H1 (cell line): ENCODE data around the gene LMX1A. TPM values are rescaled to one million over a fixed set of nuclear protein-coding genes. Genes with fewer than 3 reads are reported as not detected.
A peak's percentile ranks its signal among the peaks of the same experiment; 100 is the strongest.

Experiments
- CTCF ChIA-PET: fragments of 300-600 bp; sonication (Branson Sonifier 250); formaldehyde crosslinking; loops from one replicate; lab custom pipeline; 2021; ENCODE audit not compliant: partially characterized antibody; lab: Charles Lee
- POLR2A ChIA-PET: fragments of 300-600 bp; sonication (Branson Sonifier 250); formaldehyde crosslinking; loops from one replicate; lab custom pipeline; 2021; ENCODE audit warnings: inconsistent platforms; ENCODE audit not compliant: partially characterized antibody; lab: Charles Lee
- DNase-seq, 2 experiments: peaks; one replicate each; pipeline versions ENCODE4 v3.0.0 to v3.0.0-alpha.2; 2010 to 2022; ENCODE audit warnings: low spot score in 2 of 2, low read depth in 1 of 2, mixed read lengths in 1 of 2
- FAIRE-seq: peaks from 2 replicates; lab custom pipeline; 2011; peaks lifted over from hg19 to GRCh38; lab: Jason Lieb, UNC
- H2AFZ ChIP-seq: 2 replicates; pipeline ENCODE4 v1.8.1; 2012; ENCODE audit warnings: low read length, inconsistent platforms
- H2AK5ac ChIP-seq: 2 replicates; pipeline ENCODE4 v1.6.1; 2013; ENCODE audit warnings: low read depth, low read length
- H2BK120ac ChIP-seq: replicated peaks from 2 replicates; pipeline ENCODE3; 2013; ENCODE audit warnings: low read depth, low read length, inconsistent platforms
- H2BK12ac ChIP-seq: 2 replicates; pipeline ENCODE4 v1.6.1; 2013; ENCODE audit warnings: low read depth, low read length
- H2BK15ac ChIP-seq: 2 replicates; pipeline ENCODE4 v1.6.1; 2013; ENCODE audit warnings: low read length
- H2BK20ac ChIP-seq: 2 replicates; pipeline ENCODE4 v1.6.1; 2013; ENCODE audit warnings: low read length
- H2BK5ac ChIP-seq: 2 replicates; pipeline ENCODE4 v1.6.1; 2013; ENCODE audit warnings: low read depth, low read length
- H3K14ac ChIP-seq: 2 replicates; pipeline ENCODE4 v1.6.1; 2013; ENCODE audit warnings: inconsistent platforms; ENCODE audit not compliant: insufficient read length
- H3K18ac ChIP-seq: 2 replicates; pipeline ENCODE4 v1.6.1; 2013; ENCODE audit warnings: low read length; ENCODE audit errors: extremely low read depth
- H3K23ac ChIP-seq: 2 replicates; pipeline ENCODE4 v1.6.1; 2013; ENCODE audit warnings: inconsistent platforms; ENCODE audit not compliant: insufficient read length
- H3K23me2 ChIP-seq: 2 replicates; pipeline ENCODE4 v1.6.1; 2013; ENCODE audit warnings: low read depth, low read length
- H3K27ac ChIP-seq: 2 replicates; pipeline ENCODE4 v1.6.1; 2011; ENCODE audit warnings: low read depth, low read length, inconsistent platforms
- H3K27me3 ChIP-seq, 4 experiments: replicated peaks in 1 of 4; 1 replicate in 1 of 4; 2 replicates in 3 of 4; pipeline versions ENCODE4 v1.6.1 to v1.8.1; 2011 to 2013; ENCODE audit warnings: low read length in 3 of 4, mild to moderate bottlenecking in 3 of 4, inconsistent platforms in 2 of 4, mixed read lengths in 2 of 4, moderate library complexity in 1 of 4; ENCODE audit not compliant: control insufficient read depth in 3 of 4, insufficient read depth in 3 of 4; ENCODE audit errors: extremely low read depth in 1 of 4
- H3K36me3 ChIP-seq, 4 experiments: 2 replicates each; pipeline versions ENCODE4 v1.6.1 to v1.8.1; 2011 to 2013; ENCODE audit warnings: mild to moderate bottlenecking in 4 of 4, low read length in 3 of 4, moderate library complexity in 2 of 4, control low read depth in 1 of 4, inconsistent platforms in 1 of 4; ENCODE audit not compliant: insufficient read depth in 4 of 4, control insufficient read depth in 2 of 4
- H3K4ac ChIP-seq: replicated peaks from 2 replicates; pipeline ENCODE3; 2013; ENCODE audit warnings: low read length, low read depth, mixed read lengths, inconsistent platforms; ENCODE audit not compliant: insufficient read length
- H3K4me1 ChIP-seq, 4 experiments: replicated peaks in 1 of 4; 1 replicate in 1 of 4; 2 replicates in 3 of 4; pipeline versions ENCODE4 v1.6.1 to v1.8.1; 2011 to 2013; ENCODE audit warnings: low read length in 3 of 4, inconsistent platforms in 2 of 4, mixed read lengths in 1 of 4; ENCODE audit not compliant: insufficient read depth in 4 of 4, control insufficient read depth in 3 of 4
- H3K4me2 ChIP-seq, 2 experiments: 2 replicates each; pipeline versions ENCODE4 v1.6.1 to v1.8.1; 2011 to 2013; ENCODE audit warnings: low read depth in 2 of 2, low read length in 2 of 2, control low read depth in 1 of 2, inconsistent platforms in 1 of 2, mild to moderate bottlenecking in 1 of 2; ENCODE audit not compliant: insufficient read depth in 1 of 2
- H3K4me3 ChIP-seq, 4 experiments: fragments of 200-600, 300-600 bp in 1 of 4; sonication (generic), shearing (Covaris generic), sonication (Bioruptor Twin) in 1 of 4; 2 replicates each; pipeline versions ENCODE4 v1.5.1 to v1.8.1; 2011 to 2016; ENCODE audit warnings: low read length in 4 of 4, low read depth in 3 of 4, control low read depth in 2 of 4, inconsistent platforms in 2 of 4, mild to moderate bottlenecking in 2 of 4, mixed read lengths in 1 of 4, moderate library complexity in 1 of 4; ENCODE audit not compliant: insufficient read depth in 2 of 4; ENCODE audit errors: extremely low read depth in 1 of 4
- H3K56ac ChIP-seq: replicated peaks from 2 replicates; pipeline ENCODE3; 2013; ENCODE audit warnings: low read depth, mild to moderate bottlenecking, mixed read lengths, low read length, inconsistent platforms; ENCODE audit not compliant: insufficient read length
- H3K79me1 ChIP-seq: 2 replicates; pipeline ENCODE4 v1.6.1; 2013; ENCODE audit warnings: low read depth, low read length, control low read depth
- H3K79me2 ChIP-seq, 2 experiments: 2 replicates each; pipeline versions ENCODE4 v1.6.1 to v1.8.1; 2012 to 2013; ENCODE audit warnings: low read length in 2 of 2, mild to moderate bottlenecking in 2 of 2, inconsistent platforms in 1 of 2; ENCODE audit not compliant: insufficient read depth in 2 of 2, control insufficient read depth in 1 of 2
- H3K9ac ChIP-seq, 4 experiments: replicated peaks in 1 of 4; 1 replicate in 1 of 4; 2 replicates in 3 of 4; pipeline versions ENCODE4 v1.6.1 to v1.8.1; 2011 to 2013; ENCODE audit warnings: low read depth in 3 of 4, low read length in 3 of 4, control low read depth in 2 of 4, mild to moderate bottlenecking in 2 of 4, moderate library complexity in 2 of 4, inconsistent platforms in 1 of 4; ENCODE audit errors: extremely low read depth in 1 of 4
- H3K9me3 ChIP-seq, 2 experiments: 2 replicates each; pipeline versions ENCODE4 v1.6.1 to v1.8.1; 2012 to 2013; ENCODE audit warnings: mild to moderate bottlenecking in 2 of 2, moderate library complexity in 2 of 2, control low read depth in 1 of 2, inconsistent platforms in 1 of 2, low read depth in 1 of 2, low read length in 1 of 2, mixed read lengths in 1 of 2; ENCODE audit not compliant: insufficient read depth in 2 of 2
- H4K20me1 ChIP-seq, 2 experiments: replicated peaks in 1 of 2; 2 replicates each; pipeline versions ENCODE3 to v1.8.1; 2011 to 2013; ENCODE audit warnings: inconsistent platforms in 2 of 2, low read length in 2 of 2, mild to moderate bottlenecking in 1 of 2; ENCODE audit not compliant: insufficient read depth in 2 of 2, control insufficient read depth in 1 of 2
- H4K5ac ChIP-seq: 2 replicates; pipeline ENCODE4 v1.6.1; 2013; ENCODE audit warnings: low read length, low read depth, mixed read lengths, inconsistent platforms; ENCODE audit not compliant: insufficient read length
- H4K8ac ChIP-seq: 2 replicates; pipeline ENCODE4 v1.8.0; 2013; ENCODE audit warnings: mild to moderate bottlenecking, moderate library complexity, low read length, inconsistent platforms; ENCODE audit not compliant: insufficient read depth; ENCODE audit errors: extremely low read depth
- H4K91ac ChIP-seq: replicated peaks from 2 replicates; pipeline ENCODE3; 2013; ENCODE audit warnings: low read length, mixed read lengths, inconsistent platforms; ENCODE audit not compliant: insufficient read length
- CREB1 ChIP-seq: IDR thresholded peaks from 2 replicates; pipeline ENCODE4 v1.6.1; 2012; ENCODE audit warnings: inconsistent platforms
- WGBS, 2 experiments: shearing (Covaris generic) in 1 of 2; methylation state at CpG; one replicate each; pipeline versions ENCODE4 v1.1.6 to v1.1.7; 2013 to 2015; ENCODE audit warnings: low lambda C conversion rate in 2 of 2, mixed read lengths in 2 of 2, inconsistent platforms in 1 of 2, low coverage in 1 of 2, missing lambda C conversion rate in 1 of 2; ENCODE audit not compliant: insufficient replicate concordance in 2 of 2, insufficient coverage in 1 of 2, insufficient read length in 1 of 2; ENCODE audit errors: extremely low coverage in 1 of 2, missing lambda C conversion rate in 1 of 2; 5-methylcytosine and 5-hydroxymethylcytosine counted together
- polyA plus RNA-seq, 7 experiments: library from polyadenylated mRNA; depleted of rRNA in 3 of 7; stranded (reverse) in 5 of 7; unstranded in 2 of 7; fragments of >200 nt in 5 of 7; fragments of 200-250 nt in 2 of 7; gene quantifications; 1 replicate in 5 of 7; 2 replicates in 1 of 7; 4 replicates in 1 of 7; pipeline versions ENCODE4 v1.2.1 to v1.2.3, GENCODE V29; 2011 to 2013; ENCODE audit warnings: missing spikeins in 2 of 7, mixed read lengths in 2 of 7
- total RNA-seq: library from RNA; stranded (reverse); fragmentation: NEBNext Ultra II Directional; extraction: Animal tissue kit (Norgen Biotek cat#: 25700); gene quantifications from 2 replicates; pipeline ENCODE4 v1.2.1, GENCODE V29; 2021

Gene LMX1A
- total and polyA plus RNA-seq, 2 of the 8 experiments (the other 6 are each of a cell fraction or from before 2014, with no cell fraction given) = not detected

DNA sequence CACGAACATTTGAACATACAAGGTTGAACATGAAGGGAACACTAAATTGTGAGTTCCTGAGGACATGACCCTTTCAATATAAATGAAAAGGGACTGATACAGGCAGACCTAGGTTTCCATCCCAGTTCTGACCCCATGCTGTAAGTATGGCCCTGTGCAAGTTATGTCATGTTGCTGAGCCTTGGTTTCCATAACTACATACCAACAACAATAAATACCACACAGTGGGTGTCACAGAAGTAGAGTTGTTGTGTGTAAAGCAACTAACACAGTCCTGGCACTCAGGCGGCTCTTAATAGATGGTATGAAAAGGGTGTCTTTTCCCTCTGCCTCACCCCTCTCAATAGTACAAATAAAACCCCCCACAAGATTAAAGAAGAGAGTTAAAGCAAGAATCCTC is 140.8 kb downstream of the LMX1A start:
- Histone ChIP-seq H4K91ac (no peak overlapping the region), H2AFZ (no peak overlapping the region), H4K5ac (no peak overlapping the region), H3K56ac (no peak overlapping the region), H3K79me2 (no peaks in the 10 kb centered on the region), H2BK12ac (no peak overlapping the region), H3K27ac (no peak overlapping the region), H3K36me3 (no peaks in the 10 kb centered on the region), H3K9me3 (no peaks in the 10 kb centered on the region), H3K27me3 (no peaks in the 10 kb centered on the region), H3K4ac (no peak overlapping the region), H3K23me2 (no peaks in the 10 kb centered on the region), H2BK5ac (no peak overlapping the region), H3K79me1 (no peaks in the 10 kb centered on the region), H3K4me3 (no peak overlapping the region), H3K18ac (no peak overlapping the region), H4K20me1 (no peaks in the 10 kb centered on the region), H2BK20ac (no peak overlapping the region), H2AK5ac (no peak overlapping the region), H3K4me2 (no peak overlapping the region), H2BK120ac (peak overlapping the region; percentile 38), H3K14ac (no peak overlapping the region), H3K4me1 (peaks cover 2 to 13% (median 7%) of the 10 kb centered on the region in 4 experiments; a peak in 4 of 7 replicates), H3K23ac (no peak overlapping the region), H4K8ac (no peak overlapping the region), H3K9ac (no peak overlapping the region; a peak in 1 of 7 replicates), H2BK15ac (no peak overlapping the region)
- no peak for TF ChIP-seq CREB1
- DNase-seq (no peak), FAIRE-seq (no peak)
- CTCF ChIA-PET = interaction anchor here (1.8 to 2.5 kb wide), 2 partner anchors 42 to 74 kb away, joined by 5 to 10 read pairs; no protein-coding TSS in a partner anchor
- POLR2A ChIA-PET = interaction anchor here (0.9 kb wide), 1 partner anchor 20 kb away, joined by 3 read pairs; no protein-coding TSS in a partner anchor
- WGBS, 2 experiments = 93% methylated on average over 2 of the region's 2 CpGs; no CpG with 5 or more reads in 1 of the 2 experiments
